ENCODE data around the gene DKK1.

Gene DKK1

DNA sequence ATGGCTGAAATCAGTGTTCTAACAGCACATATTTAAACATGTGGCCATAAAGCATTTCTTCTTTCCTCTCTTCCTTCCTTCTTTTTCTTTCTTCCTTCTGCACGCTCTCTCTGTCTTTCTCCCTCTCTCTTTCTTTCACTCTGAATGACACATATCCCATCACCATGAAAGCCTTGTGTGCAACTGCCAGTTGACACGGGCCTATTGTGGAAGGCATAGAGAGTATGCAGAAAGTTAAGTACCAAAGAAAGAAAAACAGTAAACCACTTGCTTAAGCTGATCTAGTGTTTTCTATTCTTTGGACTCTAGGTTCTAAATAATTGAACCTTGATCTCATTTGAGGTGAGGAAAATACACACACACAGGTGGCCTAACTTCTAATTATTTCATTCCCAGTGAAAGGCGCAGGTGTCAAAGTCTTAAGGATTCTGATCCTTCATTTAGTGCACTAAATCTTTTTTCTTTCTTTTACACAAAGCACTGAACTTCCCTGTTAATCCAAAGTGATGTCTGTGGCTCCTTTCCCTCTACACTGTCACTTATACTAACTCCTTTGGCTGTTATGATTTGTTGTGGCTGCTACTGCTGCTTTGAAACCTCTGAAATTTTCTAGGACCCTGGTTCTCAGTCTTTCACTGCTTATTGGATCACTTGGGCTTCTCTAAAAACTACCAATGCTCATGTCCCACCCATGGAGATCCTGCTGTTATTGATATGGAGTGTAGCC is 17.7 kb downstream of the DKK1 start:
- TF ChIP-seq, protein P1, sequence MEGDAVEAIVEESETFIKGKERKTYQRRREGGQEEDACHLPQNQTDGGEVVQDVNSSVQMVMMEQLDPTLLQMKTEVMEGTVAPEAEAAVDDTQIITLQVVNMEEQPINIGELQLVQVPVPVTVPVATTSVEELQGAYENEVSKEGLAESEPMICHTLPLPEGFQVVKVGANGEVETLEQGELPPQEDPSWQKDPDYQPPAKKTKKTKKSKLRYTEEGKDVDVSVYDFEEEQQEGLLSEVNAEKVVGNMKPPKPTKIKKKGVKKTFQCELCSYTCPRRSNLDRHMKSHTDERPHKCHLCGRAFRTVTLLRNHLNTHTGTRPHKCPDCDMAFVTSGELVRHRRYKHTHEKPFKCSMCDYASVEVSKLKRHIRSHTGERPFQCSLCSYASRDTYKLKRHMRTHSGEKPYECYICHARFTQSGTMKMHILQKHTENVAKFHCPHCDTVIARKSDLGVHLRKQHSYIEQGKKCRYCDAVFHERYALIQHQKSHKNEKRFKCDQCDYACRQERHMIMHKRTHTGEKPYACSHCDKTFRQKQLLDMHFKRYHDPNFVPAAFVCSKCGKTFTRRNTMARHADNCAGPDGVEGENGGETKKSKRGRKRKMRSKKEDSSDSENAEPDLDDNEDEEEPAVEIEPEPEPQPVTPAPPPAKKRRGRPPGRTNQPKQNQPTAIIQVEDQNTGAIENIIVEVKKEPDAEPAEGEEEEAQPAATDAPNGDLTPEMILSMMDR (IDR thresholded peaks at IDR 0.05; ENCODE audit: low read depth, low read length), result no peak

DNA sequence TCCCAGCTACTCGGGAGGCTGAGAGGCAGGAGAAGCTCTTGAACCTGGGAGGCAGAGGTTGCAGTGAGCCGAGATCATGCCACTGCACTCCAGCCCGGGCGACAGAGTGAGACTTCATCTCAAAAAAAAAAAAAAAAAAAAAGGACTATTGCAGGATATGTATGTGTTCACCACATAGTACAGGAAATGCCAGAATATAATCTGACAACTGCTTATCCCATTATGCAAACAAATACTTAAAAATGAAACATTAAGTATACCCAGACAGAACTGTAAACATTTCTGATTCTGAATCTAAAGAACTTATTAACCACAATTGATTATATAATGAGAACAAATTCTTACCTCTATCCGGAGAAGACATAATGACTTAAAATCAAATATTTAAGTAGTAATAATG is 18.7 kb downstream of the DKK1 start:
- no peak overlapping the region for H3K4me3 ChIP-seq (ENCODE audit: low read depth, low read length)
- TF ChIP-seq, protein P1 (IDR thresholded peaks at IDR 0.05; ENCODE audit: low read depth, low read length), result no peak

More for the DNA sequence above, 17.7 kb downstream of the DKK1 start:
- H3K4me3 ChIP-seq (ENCODE audit: low read depth, low read length), result no peak overlapping the region

DNA sequence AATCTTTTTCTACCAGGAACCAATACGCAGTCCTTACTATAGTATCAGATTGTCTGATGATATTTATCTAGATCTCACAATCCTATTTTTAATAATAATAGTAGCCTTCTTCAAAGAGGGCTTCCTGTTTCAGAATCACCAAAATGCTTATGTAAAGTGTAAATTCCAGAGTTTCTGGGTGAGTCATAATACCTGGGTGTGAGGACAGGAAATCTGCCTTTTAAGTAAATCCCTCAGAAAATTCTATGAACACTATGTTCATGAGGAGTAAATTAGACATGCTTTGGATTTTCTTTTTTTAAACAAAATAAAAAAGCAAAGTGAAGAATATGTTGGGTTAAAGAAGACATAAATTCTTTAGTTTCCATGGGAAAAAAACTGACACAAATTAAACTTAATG is 20.5 kb downstream of the DKK1 start:
- TF ChIP-seq, protein P1 (IDR thresholded peaks at IDR 0.05; ENCODE audit: low read depth, low read length), result no peak
- H3K4me3 ChIP-seq (ENCODE audit: low read depth, low read length), result no peak overlapping the region

DNA sequence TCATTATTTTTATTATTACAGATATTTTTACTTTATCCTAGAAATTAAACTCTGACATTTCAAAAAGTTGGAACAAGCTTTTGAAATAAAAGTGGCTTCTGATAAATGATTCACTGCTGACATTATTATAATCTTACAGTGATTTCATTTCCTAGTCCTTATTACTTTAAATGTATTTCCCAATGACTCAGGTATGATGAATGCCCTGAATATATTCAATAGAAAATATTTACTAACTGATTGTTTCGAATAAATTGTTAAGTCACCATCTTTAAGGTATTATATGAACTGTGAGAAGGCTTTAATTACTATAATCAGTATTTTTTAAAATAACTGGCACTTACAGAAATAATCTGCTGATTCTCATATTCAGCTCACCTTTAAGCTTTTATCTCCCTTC is 21.6 kb downstream of the DKK1 start:
- no peak overlapping the region for H3K4me3 ChIP-seq (ENCODE audit: low read depth, low read length)
- TF ChIP-seq, protein P1 (IDR thresholded peaks at IDR 0.05; ENCODE audit: low read depth, low read length), result no peak

DNA sequence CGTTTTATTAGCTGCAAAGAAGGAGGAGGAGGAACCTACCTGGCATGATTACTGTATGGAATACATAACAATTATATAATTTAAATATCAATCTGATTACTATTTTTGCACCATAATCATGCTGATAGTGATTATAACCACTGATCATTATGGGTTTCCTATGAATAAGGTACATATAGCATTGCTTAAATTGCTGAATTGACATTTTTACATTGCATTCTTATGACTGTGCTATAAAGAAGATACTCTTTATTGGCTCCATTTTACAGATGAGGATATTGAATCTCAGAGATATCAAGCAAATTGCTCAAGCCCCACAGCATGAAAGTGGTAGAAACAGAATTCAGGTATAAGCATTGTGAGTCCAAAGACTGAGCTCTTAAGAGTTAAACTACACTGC is 23.1 kb downstream of the DKK1 start:
- TF ChIP-seq, protein P1 (IDR thresholded peaks at IDR 0.05; ENCODE audit: low read depth, low read length), result no peak
- no peak overlapping the region for H3K4me3 ChIP-seq (ENCODE audit: low read depth, low read length)

DNA sequence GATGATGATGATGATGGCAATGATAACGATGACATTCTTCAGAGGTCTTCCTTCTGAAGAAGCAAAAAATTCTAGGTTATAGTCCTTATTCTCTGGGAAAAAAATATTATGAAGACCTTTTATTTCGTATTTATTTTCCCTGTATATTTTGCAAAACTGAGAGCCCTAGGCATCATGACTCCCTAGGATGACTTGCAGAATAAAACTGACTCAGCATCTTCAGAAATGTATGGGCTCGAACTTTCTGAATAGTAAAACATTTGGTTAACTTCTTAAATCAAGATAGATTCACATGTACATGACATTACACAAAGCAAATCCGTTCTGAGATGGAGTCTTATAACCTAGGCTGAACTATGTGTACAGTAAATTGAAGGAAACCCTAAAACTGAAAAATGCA is 29.4 kb downstream of the DKK1 start:
- no peak overlapping the region for H3K4me3 ChIP-seq (ENCODE audit: low read depth, low read length)
- TF ChIP-seq, protein P1 (IDR thresholded peaks at IDR 0.05; ENCODE audit: low read depth, low read length), result no peak

DNA sequence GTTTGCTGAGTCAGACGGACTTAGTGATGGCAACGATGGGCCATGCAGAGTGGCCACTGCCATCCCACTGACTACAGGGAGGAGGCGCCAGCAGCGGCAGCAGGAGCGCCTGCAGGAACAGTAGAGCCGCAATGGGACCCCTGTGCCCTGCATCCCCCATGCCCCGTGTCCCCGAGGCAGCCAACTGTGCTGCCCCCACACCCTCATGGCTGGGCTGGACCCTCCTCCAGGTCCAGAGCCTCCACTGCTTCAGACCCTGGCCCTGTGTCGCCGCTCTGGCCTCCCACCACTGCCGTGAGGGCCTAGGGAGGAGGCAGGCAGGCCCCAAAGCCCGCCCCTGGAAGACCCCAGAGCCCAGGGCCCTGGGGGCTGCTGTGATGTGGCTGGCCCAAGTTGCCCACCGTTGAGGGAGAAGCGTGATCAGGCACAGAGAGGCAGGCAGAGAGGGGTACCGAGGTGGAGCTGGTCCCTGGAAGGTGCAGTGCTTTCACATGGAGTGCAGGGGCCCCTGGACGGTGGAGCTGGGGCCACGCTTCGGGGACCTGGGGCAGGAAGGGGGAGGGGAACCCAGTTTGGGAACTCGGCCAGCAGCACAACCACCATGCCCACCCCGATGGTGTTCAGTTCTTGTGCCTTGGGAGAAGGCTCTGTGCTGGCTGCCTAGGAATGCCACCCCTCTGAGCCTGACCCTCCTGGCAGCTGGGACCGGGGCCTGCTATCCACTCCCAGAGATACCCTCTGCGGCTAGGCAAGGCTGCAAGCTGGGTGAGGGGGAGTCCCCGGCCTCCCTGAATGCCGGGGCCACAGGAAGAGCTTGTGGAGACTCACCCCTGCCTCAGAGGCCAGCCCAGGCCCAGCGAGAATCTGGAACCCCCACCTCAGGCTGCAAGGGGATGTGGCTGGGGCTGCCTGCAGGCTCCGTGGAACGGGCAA is 32.6 kb downstream of the DKK1 start:
- TF ChIP-seq, protein P1 (IDR thresholded peaks at IDR 0.05; ENCODE audit: low read depth, low read length), result no peak
- H3K4me3 ChIP-seq (ENCODE audit: low read depth, low read length), result no peak overlapping the region
